ENCODE results near the gene PARP8.
"Not testable (repeated sequence)": the region's sequence is repeated elsewhere in the genome, so short reads cannot be mapped to it uniquely, and the experiment has no call there.

PARP8 gene

GRCh38 chr5:50666261-50667022 is at the start of gene PARP8:
Gene PARP8, plus strand, starts transcription at chr5:50666637. Its CDS starts 459 bp downstream, at chr5:50667096.
- DNase-seq, result peak; percentile 78

- no peak for DNase-seq
Measured at GRCh38 chr5:50623666-50624065, 42.8 kb upstream of the PARP8 start.

- DNase-seq, result not testable (repeated sequence)
Measured at GRCh38 chr5:50634866-50635265, 31.6 kb upstream of the PARP8 start.

- DNase-seq, result not testable (repeated sequence)
Measured at GRCh38 chr5:50637576-50637975, 28.9 kb upstream of the PARP8 start.

- no peak for DNase-seq
Measured at GRCh38 chr5:50646591-50646990, 19.8 kb upstream of the PARP8 start.

GRCh38 chr5:50647726-50648125 is 18.7 kb upstream of the PARP8 start:
- DNase-seq, result no peak

GRCh38 chr5:50653946-50654345 is 12.5 kb upstream of the PARP8 start:
- no peak for DNase-seq

GRCh38 chr5:50655067-50655809 is 11.2 kb upstream of the PARP8 start:
- DNase-seq, result no peak

GRCh38 chr5:50655810-50656205 is 10.6 kb upstream of the PARP8 start:
- DNase-seq, result no peak

- DNase-seq, result no peak
Measured at GRCh38 chr5:50657044-50657443, 9.4 kb upstream of the PARP8 start.

- DNase-seq, result no peak
Measured at GRCh38 chr5:50658246-50658645, 8.2 kb upstream of the PARP8 start.

GRCh38 chr5:50663636-50664035 is 2.8 kb upstream of the PARP8 start:
- no peak for DNase-seq

GRCh38 chr5:50665091-50665490 is 1.3 kb upstream of the PARP8 start:
- no peak for DNase-seq

GRCh38 chr5:50665761-50666202 is 655 bp upstream of the PARP8 start:
- peak; percentile 58 for DNase-seq

- DNase-seq, result no peak
Measured at GRCh38 chr5:50667023-50667652, 701 bp downstream of the PARP8 start.

GRCh38 chr5:50667653-50668595 is 1.5 kb downstream of the PARP8 start:
- DNase-seq, result peak; percentile 94

GRCh38 chr5:50668636-50669035 is 2.2 kb downstream of the PARP8 start:
- not testable (repeated sequence) for DNase-seq

GRCh38 chr5:50672663-50673062 is 6.2 kb downstream of the PARP8 start:
- no peak for DNase-seq

- DNase-seq, result not testable (repeated sequence)
Measured at GRCh38 chr5:50673444-50673843, 7.0 kb downstream of the PARP8 start.

- DNase-seq, result no peak
Measured at GRCh38 chr5:50675385-50675784, 8.9 kb downstream of the PARP8 start.

GRCh38 chr5:50679554-50679953 is 13.1 kb downstream of the PARP8 start:
- DNase-seq, result not testable (repeated sequence)

GRCh38 chr5:50684721-50685120 is 18.3 kb downstream of the PARP8 start:
- DNase-seq, result no peak

GRCh38 chr5:50687548-50687947 is 21.1 kb downstream of the PARP8 start:
- no peak for DNase-seq
